Choroid plexus epithelial cell (primary cell): ENCODE measurements around the gene NACAD.

Experiments
- DNase-seq: peaks from one replicate; pipeline ENCODE4 v3.0.0-alpha.2; 2010; ENCODE audit warnings: low read depth
- H3K4me3 ChIP-seq: 2 replicates; pipeline ENCODE4 v1.5.1; 2011; ENCODE audit warnings: low read depth, mild to moderate bottlenecking, control low read depth, low read length, moderate library complexity
- CTCF ChIP-seq: conservative IDR thresholded peaks from 2 replicates; pipeline ENCODE4 v1.5.1; 2011; ENCODE audit warnings: low read depth, mild to moderate bottlenecking, control low read depth, inconsistent platforms, low read length, moderate library complexity

NACAD gene

GRCh38 chr7:45088146-45088701 is 545 bp downstream of the NACAD start:
- no peak for TF ChIP-seq CTCF
- DNase-seq, result no peak
- H3K4me3 ChIP-seq, result peak overlapping the region; percentile 55

GRCh38 chr7:45087301-45088145 is 1.2 kb downstream of the NACAD start:
- TF ChIP-seq CTCF, result no peak
- H3K4me3 ChIP-seq, result no peak overlapping the region
- DNase-seq, result no peak

- H3K4me3 ChIP-seq, result no peak overlapping the region
- DNase-seq, result no peak
- TF ChIP-seq CTCF, result no peak
Measured at GRCh38 chr7:45086331-45087065, 2.3 kb downstream of the NACAD start.

GRCh38 chr7:45085619-45086200 is 3.1 kb downstream of the NACAD start:
- H3K4me3 ChIP-seq, result no peak overlapping the region

GRCh38 chr7:45084901-45085618 is 3.7 kb downstream of the NACAD start:
- TF ChIP-seq CTCF, result no peak
- DNase-seq, result no peak
- H3K4me3 ChIP-seq, result no peak overlapping the region

More at GRCh38 chr7:45085619-45086200, 3.1 kb downstream of the NACAD start:
- TF ChIP-seq CTCF, result no peak
- no peak for DNase-seq

- no peak for TF ChIP-seq CTCF
- H3K4me3 ChIP-seq, result no peak overlapping the region
- DNase-seq, result no peak
Measured at GRCh38 chr7:45084336-45084735, 4.4 kb downstream of the NACAD start.
